CD4-positive, alpha-beta T cell treated with Interleukin-17A for 4 hours (primary cell): ENCODE results near the gene CPTP.
A peak's percentile ranks its signal among the peaks of the same experiment; 100 is the strongest.
"Not testable (repeated sequence)": the region's sequence is repeated elsewhere in the genome, so short reads cannot be mapped to it uniquely, and the experiment has no call there.

Experiments
- DNase-seq: peaks from one replicate; pipeline ENCODE4 v3.0.0-alpha.2; 2020; ENCODE audit warnings: mixed read lengths

CPTP gene

GRCh38 chr1:1352786-1353388 is 28.3 kb downstream of the CPTP start:
- no peak for DNase-seq

DNA sequence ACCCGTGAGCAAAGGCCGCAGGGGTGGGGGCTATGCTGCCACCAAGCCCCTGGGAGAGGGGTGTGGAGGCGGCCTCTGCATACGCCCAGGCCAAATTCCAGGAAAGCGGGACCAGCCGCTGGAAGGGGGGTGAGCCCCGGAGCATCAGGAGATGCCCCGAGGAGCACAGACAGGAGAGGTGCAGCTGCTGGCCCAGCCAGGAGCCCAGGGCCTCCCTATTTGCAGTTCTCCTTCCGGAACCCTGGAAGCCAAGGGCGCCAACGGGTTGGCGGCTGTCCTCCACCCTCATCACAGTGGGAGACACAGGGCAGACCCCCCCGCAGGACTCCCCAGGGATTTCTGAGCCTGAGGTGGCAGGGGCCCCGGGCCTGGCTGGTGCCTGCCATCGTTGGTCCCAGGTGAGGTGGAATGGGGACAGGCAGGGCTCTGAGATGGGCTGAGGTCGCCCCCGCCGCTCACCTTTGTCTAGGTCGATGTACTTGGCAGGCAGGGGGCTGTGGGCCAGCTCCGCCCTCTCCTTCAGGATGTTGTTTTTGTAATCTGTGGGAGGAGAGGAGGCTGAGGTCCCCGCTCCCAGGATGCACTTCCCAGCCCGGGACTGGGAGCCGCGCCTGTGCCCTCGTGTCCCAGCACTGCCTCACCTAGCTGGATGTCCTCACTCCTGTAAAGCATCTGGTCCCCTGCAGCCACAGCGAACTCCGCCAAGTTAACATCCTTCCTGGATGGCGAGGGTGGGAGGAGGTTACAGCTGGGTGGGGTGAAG is 29.0 kb downstream of the CPTP start:
- no peak for DNase-seq

GRCh38 chr1:1354271-1355247 is 30.0 kb downstream of the CPTP start:
- DNase-seq, result peak; percentile 43

GRCh38 chr1:1355416-1355815 is 30.8 kb downstream of the CPTP start:
- no peak for DNase-seq

DNA sequence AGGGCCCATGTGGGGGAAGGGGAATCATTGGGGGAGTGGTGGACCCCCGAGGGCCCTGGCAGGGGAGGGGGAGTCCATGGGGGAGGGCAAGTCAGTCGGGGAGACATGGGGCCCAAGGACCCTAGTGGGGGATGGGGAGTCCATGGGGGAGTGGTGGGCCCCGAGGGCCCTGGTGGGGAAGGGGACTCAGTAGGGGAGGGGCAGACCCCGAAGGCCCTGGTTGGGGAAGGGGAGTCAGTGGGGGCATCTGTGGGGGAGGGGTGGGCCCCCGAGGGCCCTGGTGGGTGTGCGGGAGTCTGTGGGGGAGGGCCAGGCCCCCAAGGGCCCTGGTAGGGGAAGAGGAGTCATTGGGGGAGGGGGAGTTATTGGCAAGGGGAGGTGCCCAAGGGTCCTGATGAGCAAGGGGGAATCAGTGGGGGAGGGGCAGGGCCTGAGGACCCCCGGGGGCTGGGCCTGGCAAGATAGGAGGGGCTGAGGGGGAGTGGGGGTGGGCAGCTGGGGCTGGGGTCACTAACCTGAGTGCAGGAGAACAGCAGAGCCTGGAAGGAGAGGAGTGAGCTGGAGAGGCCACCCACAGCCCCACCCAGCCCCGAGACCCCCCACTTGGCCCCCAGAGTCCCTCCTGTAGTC is 31.7 kb downstream of the CPTP start:
- DNase-seq, result no peak

- no peak for DNase-seq
These were observed 32.3 kb downstream of the CPTP start for GRCh38 chr1:1356796-1357401.

GRCh38 chr1:1357871-1358432 is 33.4 kb downstream of the CPTP start:
- DNase-seq, result no peak

DNA sequence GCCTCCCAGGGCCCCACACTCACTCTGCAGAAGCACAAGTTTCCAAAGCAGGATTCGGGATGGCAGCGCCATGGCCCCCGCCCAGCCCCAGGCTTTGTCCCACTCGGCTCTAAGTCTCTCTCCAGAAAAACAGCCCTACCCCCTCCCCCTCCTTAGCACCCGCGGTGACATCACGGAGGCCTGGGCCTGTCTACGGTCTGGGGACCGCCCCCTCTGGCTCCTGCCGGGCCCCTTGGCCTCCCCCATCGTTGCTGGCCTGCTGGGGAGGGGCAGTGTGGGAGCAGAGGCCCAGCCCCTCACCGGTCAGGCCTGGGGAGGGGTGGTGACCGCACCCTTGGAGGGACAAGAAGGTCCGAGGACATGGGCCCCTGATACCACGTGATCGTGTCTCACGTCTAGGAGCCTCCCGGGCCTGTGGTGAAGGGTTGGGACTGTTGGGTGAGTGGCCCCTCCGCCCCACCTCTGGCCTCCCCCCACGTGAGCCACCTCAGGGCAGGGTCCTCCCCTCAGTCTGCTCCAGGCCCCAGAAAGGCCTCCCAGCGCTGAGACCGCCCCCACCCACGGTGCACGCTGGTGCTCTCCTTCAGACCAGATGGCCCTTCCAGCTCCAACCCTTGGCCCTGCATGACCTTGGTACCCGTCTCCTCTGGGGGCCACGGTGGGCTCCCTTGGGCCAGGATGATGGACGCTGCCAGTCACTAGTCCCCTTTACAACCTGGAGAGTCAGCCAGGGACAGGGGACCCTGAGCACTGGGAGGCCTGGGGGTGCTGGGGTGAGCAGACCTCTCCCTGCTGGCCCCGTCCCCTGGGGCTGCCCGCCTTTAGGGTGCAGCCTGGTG is 34.0 kb downstream of the CPTP start, which contains the start of gene MXRA8:
Gene MXRA8 (minus strand): TSS at position 123 of the 839 bp plus-strand sequence. CDS start 51 bp downstream, at position 72.
- DNase-seq, result no peak

DNA sequence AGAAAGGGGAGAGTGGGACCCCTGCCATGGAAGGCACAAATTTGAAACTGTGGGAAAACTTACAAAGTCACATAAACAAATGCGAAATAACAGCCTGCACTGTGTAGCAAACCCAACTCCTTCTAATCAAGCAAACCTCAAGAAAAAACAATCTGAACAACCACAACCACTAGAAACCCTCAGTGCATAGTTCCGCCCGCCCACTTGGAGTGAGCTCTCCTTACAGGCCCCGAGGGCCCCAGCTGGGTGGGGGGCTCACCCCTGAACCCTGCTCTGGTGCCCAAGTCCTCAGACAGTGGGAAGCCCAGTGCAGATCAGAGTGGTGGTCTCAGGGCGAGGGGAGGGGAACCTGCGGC is 34.7 kb downstream of the CPTP start:
- no peak for DNase-seq

- no peak for DNase-seq
These were observed 35.3 kb downstream of the CPTP start for GRCh38 chr1:1359664-1360468.

GRCh38 chr1:1360506-1361169 is 36.0 kb downstream of the CPTP start:
- DNase-seq, result no peak

DNA sequence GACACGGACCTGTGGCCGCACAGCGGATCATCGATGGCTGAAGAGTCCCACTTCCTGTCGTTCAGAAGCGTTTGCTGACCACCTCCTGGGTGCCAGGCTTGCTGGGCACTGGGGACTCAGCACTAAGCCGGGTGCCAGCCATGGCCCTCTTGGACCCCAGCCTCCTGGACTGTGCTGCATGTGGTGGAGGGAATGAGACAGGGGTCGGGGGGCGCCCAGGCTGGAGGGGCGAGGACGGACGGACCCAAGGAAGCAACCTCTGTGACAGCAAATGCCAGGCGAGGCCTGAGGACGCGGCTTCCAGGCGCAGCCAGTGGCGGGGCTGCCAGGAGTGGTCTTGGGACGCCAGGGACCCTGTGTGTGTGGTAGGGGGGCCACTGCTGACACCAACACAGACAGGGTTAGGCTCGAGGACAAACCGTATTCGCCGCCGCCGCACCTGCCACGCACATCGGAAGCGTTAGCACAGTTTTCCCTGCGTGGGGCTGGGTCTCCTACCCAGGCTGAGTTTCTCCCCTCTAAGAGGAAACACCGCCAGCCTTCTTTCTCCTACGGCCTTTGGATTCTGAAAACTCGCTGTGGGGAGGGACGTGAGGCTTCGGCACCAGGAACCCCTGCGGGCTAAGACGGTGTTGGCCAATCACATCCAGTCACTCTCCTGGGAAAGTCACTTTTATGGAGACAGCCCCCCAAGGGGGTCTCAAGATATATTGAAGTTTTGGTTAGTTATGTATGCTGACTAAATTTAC is 36.8 kb downstream of the CPTP start:
- no peak for DNase-seq

DNA sequence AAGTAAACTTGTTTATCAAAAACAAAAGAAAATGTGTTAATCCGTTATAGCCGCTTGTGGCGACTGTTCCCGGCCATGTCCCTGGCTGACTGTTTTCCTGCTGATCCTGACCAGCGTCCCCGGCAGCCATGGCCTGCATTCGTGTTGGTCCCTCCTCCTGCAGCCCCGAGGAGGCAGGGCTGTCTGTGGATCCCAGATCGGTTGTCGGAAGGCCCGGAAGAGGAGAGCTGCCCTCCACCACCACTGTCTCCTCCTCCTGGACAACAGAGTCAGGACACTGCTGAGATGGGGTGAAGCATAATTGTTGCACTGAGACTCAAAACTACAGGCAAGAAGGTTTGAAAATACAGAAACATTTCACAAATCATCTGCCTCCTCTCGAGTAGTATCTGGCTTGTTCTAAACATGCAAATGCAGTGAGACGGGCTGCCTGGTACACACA is 37.4 kb downstream of the CPTP start:
- no peak for DNase-seq

DNA sequence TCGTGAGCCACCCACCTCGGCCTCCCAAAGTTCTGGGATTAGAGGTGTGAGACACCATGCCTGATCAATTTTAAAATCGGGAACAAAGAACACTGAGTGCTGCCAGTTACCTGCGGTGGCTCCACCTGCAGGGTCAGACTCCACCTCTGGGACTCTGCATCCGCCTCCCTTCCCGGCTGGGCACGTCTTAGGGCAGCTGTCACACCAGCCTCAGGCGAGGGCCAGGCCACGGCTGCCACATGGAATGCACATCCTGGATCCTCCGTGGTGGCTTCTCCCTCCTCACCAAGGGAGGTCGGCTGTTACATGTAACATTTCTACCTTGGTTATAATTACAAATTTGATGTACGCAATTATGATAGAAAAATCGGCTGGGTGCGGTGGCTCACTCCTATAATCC is 39.7 kb downstream of the CPTP start:
- no peak for DNase-seq

DNA sequence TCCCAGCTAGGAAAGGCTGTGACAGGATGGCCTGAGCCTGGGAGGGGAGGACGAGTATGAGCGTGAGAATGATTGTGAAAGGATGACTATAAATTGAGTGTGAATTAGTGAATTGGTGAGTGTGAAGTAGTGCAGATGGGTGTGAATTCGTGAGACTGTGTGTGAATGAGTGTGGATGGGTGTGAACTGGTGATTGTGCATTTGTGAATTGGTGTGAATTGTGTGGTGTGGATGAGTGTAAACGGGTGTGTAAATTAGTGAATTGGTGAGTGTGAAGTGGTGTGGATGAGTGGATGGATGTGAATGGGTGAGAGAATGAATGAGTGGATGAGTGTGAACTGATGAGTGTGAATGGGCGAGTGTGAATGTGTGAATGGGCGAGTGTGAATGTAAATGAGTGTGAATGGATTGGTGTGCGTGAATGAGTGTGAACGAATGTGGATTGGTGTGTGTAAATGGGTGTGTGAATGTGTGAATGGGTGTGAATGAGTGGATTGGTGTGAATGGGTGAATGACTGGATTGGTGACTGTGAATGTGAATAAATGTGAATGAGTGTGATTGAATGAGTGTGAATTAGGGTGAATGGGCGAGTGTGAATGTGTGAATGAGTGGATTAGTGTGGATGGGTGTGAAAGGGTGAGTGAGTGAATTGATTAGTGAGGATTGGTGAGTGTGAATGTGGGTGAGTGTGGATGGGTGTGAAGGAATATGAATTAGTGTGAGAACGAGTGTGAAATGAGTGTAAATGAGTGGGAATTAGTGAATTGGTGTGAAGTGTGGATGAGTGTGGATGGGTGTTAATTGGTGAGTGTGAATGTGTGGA is 41.5 kb downstream of the CPTP start:
- DNase-seq, result no peak

GRCh38 chr1:1366699-1367066 is 42.1 kb downstream of the CPTP start:
- DNase-seq, result no peak

GRCh38 chr1:1367315-1367714 is 42.7 kb downstream of the CPTP start:
- no peak for DNase-seq

DNA sequence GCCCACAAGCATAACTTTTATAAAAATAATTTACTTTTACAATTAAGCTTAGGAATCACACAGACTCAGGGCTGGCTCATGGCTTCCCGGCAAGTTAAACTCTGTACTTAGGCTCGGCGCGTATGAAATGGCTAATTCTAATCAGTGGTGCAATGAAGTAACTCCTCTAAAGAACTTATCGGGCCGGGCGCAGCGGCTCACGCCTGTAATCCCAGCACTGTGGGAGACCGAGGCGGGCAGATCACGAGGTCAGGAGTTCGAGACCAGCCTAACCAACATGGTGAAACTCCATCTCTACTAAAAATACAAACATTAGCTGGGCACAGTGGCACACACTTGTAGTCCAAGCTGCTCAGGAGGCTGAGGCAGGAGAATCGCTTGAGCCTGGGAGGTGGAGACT is 45.5 kb downstream of the CPTP start:
- DNase-seq, result not testable (repeated sequence)
